GM12891 (cell line): ENCODE data around the gene LITAFD.

Source experiments
- POLR2A ChIP-seq: IDR thresholded peaks from 2 replicates; pipeline ENCODE4 v1.6.1; 2011; ENCODE audit warnings: low read depth, low read length, control low read depth
- POLR2AphosphoS5 ChIP-seq: IDR thresholded peaks from 2 replicates; pipeline ENCODE4 v1.6.1; 2011; ENCODE audit warnings: low read depth, low read length, control low read depth
- SPI1 ChIP-seq: IDR thresholded peaks from 2 replicates; pipeline ENCODE4 v1.6.1; 2011; ENCODE audit warnings: low read depth, low read length, control low read depth
- TAF1 ChIP-seq: IDR thresholded peaks from 2 replicates; pipeline ENCODE4 v1.6.1; 2011; ENCODE audit warnings: low read depth, low read length, control low read depth

- no peak; the same call in 1 of the 2 replicates for TF ChIP-seq POLR2A
- TF ChIP-seq TAF1, result no peak
- TF ChIP-seq POLR2AphosphoS5, result peak; percentile 50; the same call in 1 of the 2 replicates
- TF ChIP-seq SPI1, result no peak
These were observed 18.3 kb upstream of the LITAFD start for GRCh38 chr16:8863594-8864424.
